ENCODE data around the gene IL13. TPM values are rescaled to one million over a fixed set of nuclear protein-coding genes. Genes with fewer than 3 reads are reported as not detected.

IL13 gene
- total RNA-seq, 1 experiment from 2014 or later, result not detected

DNA sequence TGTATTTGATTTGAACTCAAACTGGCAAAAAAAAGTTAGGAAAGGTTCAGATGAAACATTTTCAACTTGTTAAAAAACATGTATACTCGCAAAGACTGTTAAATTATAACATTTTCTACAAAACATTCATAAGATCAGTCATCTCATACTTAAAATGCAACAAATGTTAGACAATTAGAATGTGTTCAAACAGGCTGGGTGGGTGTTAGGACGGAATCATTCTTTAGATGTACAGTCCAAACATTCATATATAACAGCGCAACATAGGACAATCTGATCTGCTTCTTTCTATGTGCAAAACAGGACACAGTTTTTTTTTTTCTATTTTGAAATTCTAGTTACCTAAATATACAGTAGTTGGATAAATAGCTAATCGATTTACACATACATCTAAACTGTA, 38.0 kb downstream of the IL13 start:
- DNase-seq (ENCODE audit: low spot score), result no peak
- no peak overlapping the region for H3K27ac ChIP-seq (ENCODE audit: low read depth, low read length, poor library complexity, severe bottlenecking)
- TF ChIP-seq, protein P1, sequence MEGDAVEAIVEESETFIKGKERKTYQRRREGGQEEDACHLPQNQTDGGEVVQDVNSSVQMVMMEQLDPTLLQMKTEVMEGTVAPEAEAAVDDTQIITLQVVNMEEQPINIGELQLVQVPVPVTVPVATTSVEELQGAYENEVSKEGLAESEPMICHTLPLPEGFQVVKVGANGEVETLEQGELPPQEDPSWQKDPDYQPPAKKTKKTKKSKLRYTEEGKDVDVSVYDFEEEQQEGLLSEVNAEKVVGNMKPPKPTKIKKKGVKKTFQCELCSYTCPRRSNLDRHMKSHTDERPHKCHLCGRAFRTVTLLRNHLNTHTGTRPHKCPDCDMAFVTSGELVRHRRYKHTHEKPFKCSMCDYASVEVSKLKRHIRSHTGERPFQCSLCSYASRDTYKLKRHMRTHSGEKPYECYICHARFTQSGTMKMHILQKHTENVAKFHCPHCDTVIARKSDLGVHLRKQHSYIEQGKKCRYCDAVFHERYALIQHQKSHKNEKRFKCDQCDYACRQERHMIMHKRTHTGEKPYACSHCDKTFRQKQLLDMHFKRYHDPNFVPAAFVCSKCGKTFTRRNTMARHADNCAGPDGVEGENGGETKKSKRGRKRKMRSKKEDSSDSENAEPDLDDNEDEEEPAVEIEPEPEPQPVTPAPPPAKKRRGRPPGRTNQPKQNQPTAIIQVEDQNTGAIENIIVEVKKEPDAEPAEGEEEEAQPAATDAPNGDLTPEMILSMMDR (conservative IDR thresholded peaks at IDR 0.05; ENCODE audit: low read depth, low read length), result no peak
- no peak for TF ChIP-seq EZH2 (IDR thresholded peaks at IDR 0.05; ENCODE audit: borderline replicate concordance, low read depth, low read length, poor library complexity, severe bottlenecking)
- H3K27me3 ChIP-seq (replicated peaks; ENCODE audit: insufficient read depth, low read depth, low read length, poor library complexity), result no peaks in the 10 kb centered on the region
- no peaks in the 10 kb centered on the region for H3K36me3 ChIP-seq (ENCODE audit: insufficient read depth, low read length, poor library complexity, severe bottlenecking)
- POLR2A ChIA-PET (ENCODE audit: low non-redundant PET), result no interaction called here
- no peaks in the 10 kb centered on the region for H3K9me3 ChIP-seq (ENCODE audit: low read depth, low read length, poor library complexity, severe bottlenecking)
- intact Hi-C loops (cut with micrococcal nuclease; ENCODE audit: unreplicated experiment), result no loop called here
- no peaks in the 10 kb centered on the region for H3K4me1 ChIP-seq (ENCODE audit: insufficient read depth, low read length, poor library complexity, severe bottlenecking)
- no peak overlapping the region for H3K4me3 ChIP-seq (ENCODE audit: low read depth, low read length, poor library complexity, severe bottlenecking)
- TSS peak; percentile 21 for BruUV-seq (replicated peaks)
- CTCF ChIA-PET, result no interaction called here

DNA sequence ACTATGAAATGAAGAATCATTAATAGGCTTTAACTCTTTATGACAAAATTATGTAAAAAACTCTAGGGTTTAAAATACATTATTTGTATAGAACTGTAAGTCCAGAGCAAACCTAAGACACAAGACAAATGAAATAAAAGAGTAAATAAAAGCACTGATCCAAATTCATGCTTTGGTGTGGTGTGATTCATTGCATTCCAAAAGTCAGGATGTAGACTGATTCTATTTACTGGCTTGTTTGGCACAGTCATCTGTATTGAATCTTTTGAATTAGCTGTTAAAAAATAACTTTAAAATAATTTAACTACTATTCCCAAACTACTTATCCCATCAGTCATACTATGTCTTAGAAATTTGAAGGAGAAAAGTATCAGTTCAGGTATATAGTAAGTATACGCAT, 46.9 kb downstream of the IL13 start:
- no TSS peak for BruUV-seq (replicated peaks)
- CTCF ChIA-PET, result no interaction called here
- no peak for TF ChIP-seq EZH2 (IDR thresholded peaks at IDR 0.05; ENCODE audit: borderline replicate concordance, low read depth, low read length, poor library complexity, severe bottlenecking)
- no peak overlapping the region for H3K27ac ChIP-seq (ENCODE audit: low read depth, low read length, poor library complexity, severe bottlenecking)
- POLR2A ChIA-PET (ENCODE audit: low non-redundant PET), result no interaction called here
- H3K27me3 ChIP-seq (replicated peaks; ENCODE audit: insufficient read depth, low read depth, low read length, poor library complexity), result no peaks in the 10 kb centered on the region
- H3K4me1 ChIP-seq (ENCODE audit: insufficient read depth, low read length, poor library complexity, severe bottlenecking), result no peaks in the 10 kb centered on the region
- H3K4me3 ChIP-seq (ENCODE audit: low read depth, low read length, poor library complexity, severe bottlenecking), result no peak overlapping the region
- DNase-seq (ENCODE audit: low spot score), result no peak
- H3K9me3 ChIP-seq (ENCODE audit: low read depth, low read length, poor library complexity, severe bottlenecking), result no peaks in the 10 kb centered on the region
- H3K36me3 ChIP-seq (ENCODE audit: insufficient read depth, low read length, poor library complexity, severe bottlenecking), result peaks cover 6% of the 10 kb centered on the region
- intact Hi-C loops (cut with micrococcal nuclease; ENCODE audit: unreplicated experiment), result no loop called here

DNA sequence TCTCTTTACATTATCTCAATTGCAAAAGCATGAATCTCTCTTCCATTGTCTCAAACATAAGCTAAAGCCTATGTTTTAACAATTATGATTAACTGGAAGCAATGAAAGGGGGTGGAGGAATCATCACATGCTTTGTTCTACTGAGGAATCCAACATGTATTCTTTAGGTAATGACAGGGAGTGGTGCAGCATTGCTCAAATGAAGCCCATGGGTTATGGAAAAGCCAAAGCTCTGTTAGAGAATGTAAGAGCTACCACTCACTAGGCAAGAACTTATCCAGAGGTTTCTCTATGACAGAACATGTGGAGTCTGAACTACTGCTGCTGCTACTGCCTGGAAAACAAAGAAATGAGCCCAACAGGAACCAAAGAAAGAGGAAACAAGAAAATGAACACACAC, 50.7 kb downstream of the IL13 start:
- Histone ChIP-seq H3K27me3 (replicated peaks; ENCODE audit: insufficient read depth, low read depth, low read length, poor library complexity) (no peaks in the 10 kb centered on the region), H3K27ac (ENCODE audit: low read depth, low read length, poor library complexity, severe bottlenecking) (no peak overlapping the region), H3K36me3 (ENCODE audit: insufficient read depth, low read length, poor library complexity, severe bottlenecking) (no peaks in the 10 kb centered on the region), H3K4me3 (ENCODE audit: low read depth, low read length, poor library complexity, severe bottlenecking) (no peak overlapping the region), H3K9me3 (ENCODE audit: low read depth, low read length, poor library complexity, severe bottlenecking) (no peaks in the 10 kb centered on the region), H3K4me1 (ENCODE audit: insufficient read depth, low read length, poor library complexity, severe bottlenecking) (no peaks in the 10 kb centered on the region)
- TF ChIP-seq, protein P1 (conservative IDR thresholded peaks at IDR 0.05; ENCODE audit: low read depth, low read length), result no peak
- no peak for TF ChIP-seq EZH2 (IDR thresholded peaks at IDR 0.05; ENCODE audit: borderline replicate concordance, low read depth, low read length, poor library complexity, severe bottlenecking)
- no TSS peak for BruUV-seq (replicated peaks)
- ChIA-PET CTCF (no interaction called here), POLR2A (ENCODE audit: low non-redundant PET) (interaction anchor here (0.7 kb wide), 1 partner anchor 18 kb away, joined by 3 read pairs; no protein-coding TSS in a partner anchor)
- no peak for DNase-seq (ENCODE audit: low spot score)
- intact Hi-C loops (cut with micrococcal nuclease; ENCODE audit: unreplicated experiment), result no loop called here

Other genes with a start within 250 kb of the IL13 start
- 5.7 and 6.9 TPM in 2 replicates for gene IRF1, start 167.4 kb upstream of the IL13 start, total RNA-seq (2021)
- gene IL5, start 114.7 kb upstream of the IL13 start, total RNA-seq (2021), result not detected in 2 replicates
- gene RAD50, start 101.2 kb upstream of the IL13 start, total RNA-seq (2021), result 43.6 and 45.2 TPM in 2 replicates
- not detected in 2 replicates for gene IL4, start 15.8 kb downstream of the IL13 start, total RNA-seq (2021)
- 17.3 and 19.1 TPM in 2 replicates for gene KIF3A, start 79.4 kb downstream of the IL13 start, total RNA-seq (2021)
- 0.11 TPM in 1 of 2 replicates, not detected in the other for gene CCNI2, start 89.3 kb downstream of the IL13 start, total RNA-seq (2021)
- 26.4 and 33.0 TPM in 2 replicates for gene SEPTIN8, start 119.1 kb downstream of the IL13 start, total RNA-seq (2021)
- not detected in 2 replicates for gene SOWAHA, start 155.1 kb downstream of the IL13 start, total RNA-seq (2021)
- gene SHROOM1, start 172.5 kb downstream of the IL13 start, total RNA-seq (2021), result 0.28 and 0.54 TPM in 2 replicates
- 0.32 and 1.1 TPM in 2 replicates for gene GDF9, start 208.3 kb downstream of the IL13 start, total RNA-seq (2021)
- gene UQCRQ, start 208.5 kb downstream of the IL13 start, total RNA-seq (2021), result 542 and 564 TPM in 2 replicates
- gene LEAP2, start 215.5 kb downstream of the IL13 start, total RNA-seq (2021), result 2.9 and 4.0 TPM in 2 replicates